ENCODE data around the gene NOS1.

DNA sequence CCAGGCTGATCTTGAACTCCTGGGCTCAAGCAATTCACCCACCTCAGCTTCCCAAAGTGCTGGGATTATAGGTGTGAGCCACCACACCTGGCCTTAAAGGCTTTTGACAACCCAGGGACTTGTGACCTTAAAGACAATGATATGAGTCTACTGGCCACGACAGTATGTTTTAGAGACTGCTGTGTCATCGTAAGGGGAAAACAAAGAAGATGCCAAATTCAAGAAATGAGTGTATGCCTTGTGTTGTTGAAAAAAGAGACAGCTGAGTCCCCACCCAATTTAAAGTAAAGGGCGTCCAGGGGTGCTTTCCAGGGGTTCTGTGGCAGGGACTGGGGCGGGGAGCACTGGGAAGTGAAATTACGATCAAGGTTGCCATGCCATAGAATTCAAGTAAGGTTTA lies 144.7 kb downstream of the NOS1 start:
- no peak for TF ChIP-seq POLR2AphosphoS5 (IDR thresholded peaks at IDR 0.05)
- TF ChIP-seq, protein P1, sequence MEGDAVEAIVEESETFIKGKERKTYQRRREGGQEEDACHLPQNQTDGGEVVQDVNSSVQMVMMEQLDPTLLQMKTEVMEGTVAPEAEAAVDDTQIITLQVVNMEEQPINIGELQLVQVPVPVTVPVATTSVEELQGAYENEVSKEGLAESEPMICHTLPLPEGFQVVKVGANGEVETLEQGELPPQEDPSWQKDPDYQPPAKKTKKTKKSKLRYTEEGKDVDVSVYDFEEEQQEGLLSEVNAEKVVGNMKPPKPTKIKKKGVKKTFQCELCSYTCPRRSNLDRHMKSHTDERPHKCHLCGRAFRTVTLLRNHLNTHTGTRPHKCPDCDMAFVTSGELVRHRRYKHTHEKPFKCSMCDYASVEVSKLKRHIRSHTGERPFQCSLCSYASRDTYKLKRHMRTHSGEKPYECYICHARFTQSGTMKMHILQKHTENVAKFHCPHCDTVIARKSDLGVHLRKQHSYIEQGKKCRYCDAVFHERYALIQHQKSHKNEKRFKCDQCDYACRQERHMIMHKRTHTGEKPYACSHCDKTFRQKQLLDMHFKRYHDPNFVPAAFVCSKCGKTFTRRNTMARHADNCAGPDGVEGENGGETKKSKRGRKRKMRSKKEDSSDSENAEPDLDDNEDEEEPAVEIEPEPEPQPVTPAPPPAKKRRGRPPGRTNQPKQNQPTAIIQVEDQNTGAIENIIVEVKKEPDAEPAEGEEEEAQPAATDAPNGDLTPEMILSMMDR (IDR thresholded peaks at IDR 0.05 in 8 of 11, conservative IDR thresholded peaks at IDR 0.05 in 3 of 11) = no peak
- TF ChIP-seq POLR2A (IDR thresholded peaks at IDR 0.05) = no peak
